ENCODE results near the gene SLC9A5.
A peak's percentile ranks its signal among the peaks of the same experiment; 100 is the strongest.

SLC9A5 gene

GRCh38 chr16:67229906-67230808 is 18.6 kb upstream of the SLC9A5 start:
- no peak for DNase-seq (ENCODE audit: low read depth in 1 of 2, low spot score in 1 of 2)
- Histone ChIP-seq H3K4me3 (replicated peaks; ENCODE audit: insufficient read depth, low read length) (no peak overlapping the region), H3K27me3 (ENCODE audit: insufficient read depth, poor library complexity, severe bottlenecking) (no peaks in the 10 kb centered on the region), H3K27ac (replicated peaks) (no peak overlapping the region)
- TF ChIP-seq GABPA (IDR thresholded peaks at IDR 0.05; ENCODE audit: low read depth), result no peak
- TF ChIP-seq POLR2AphosphoS5 (IDR thresholded peaks at IDR 0.05; ENCODE audit: low read depth), result peak; percentile 42; the same call in 1 of the 2 replicates

- no peak overlapping the region for H3K27ac ChIP-seq (replicated peaks)
- no peak for DNase-seq (ENCODE audit: low read depth in 1 of 2, low spot score in 1 of 2)
- TF ChIP-seq, protein P1, sequence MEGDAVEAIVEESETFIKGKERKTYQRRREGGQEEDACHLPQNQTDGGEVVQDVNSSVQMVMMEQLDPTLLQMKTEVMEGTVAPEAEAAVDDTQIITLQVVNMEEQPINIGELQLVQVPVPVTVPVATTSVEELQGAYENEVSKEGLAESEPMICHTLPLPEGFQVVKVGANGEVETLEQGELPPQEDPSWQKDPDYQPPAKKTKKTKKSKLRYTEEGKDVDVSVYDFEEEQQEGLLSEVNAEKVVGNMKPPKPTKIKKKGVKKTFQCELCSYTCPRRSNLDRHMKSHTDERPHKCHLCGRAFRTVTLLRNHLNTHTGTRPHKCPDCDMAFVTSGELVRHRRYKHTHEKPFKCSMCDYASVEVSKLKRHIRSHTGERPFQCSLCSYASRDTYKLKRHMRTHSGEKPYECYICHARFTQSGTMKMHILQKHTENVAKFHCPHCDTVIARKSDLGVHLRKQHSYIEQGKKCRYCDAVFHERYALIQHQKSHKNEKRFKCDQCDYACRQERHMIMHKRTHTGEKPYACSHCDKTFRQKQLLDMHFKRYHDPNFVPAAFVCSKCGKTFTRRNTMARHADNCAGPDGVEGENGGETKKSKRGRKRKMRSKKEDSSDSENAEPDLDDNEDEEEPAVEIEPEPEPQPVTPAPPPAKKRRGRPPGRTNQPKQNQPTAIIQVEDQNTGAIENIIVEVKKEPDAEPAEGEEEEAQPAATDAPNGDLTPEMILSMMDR (IDR thresholded peaks at IDR 0.05; ENCODE audit: insufficient read depth, low read length), result no peak
- TF ChIP-seq REST (IDR thresholded peaks at IDR 0.05; ENCODE audit: insufficient replicate concordance, low read depth) (no peak), GABPA (IDR thresholded peaks at IDR 0.05; ENCODE audit: low read depth) (no peak), SPI1 (IDR thresholded peaks at IDR 0.05; ENCODE audit: borderline replicate concordance, low read depth) (no peak), POLR2AphosphoS5 (IDR thresholded peaks at IDR 0.05; ENCODE audit: low read depth) (no peak)
Observed at GRCh38 chr16:67230809-67231660, 17.7 kb upstream of the SLC9A5 start.

GRCh38 chr16:67233596-67233995 is 15.2 kb upstream of the SLC9A5 start:
- Histone ChIP-seq H3K27ac (replicated peaks) (no peak overlapping the region), H3K27me3 (ENCODE audit: insufficient read depth, poor library complexity, severe bottlenecking) (no peaks in the 10 kb centered on the region), H3K4me3 (replicated peaks; ENCODE audit: insufficient read depth, low read length) (no peak overlapping the region)
- TF ChIP-seq SPI1 (IDR thresholded peaks at IDR 0.05; ENCODE audit: borderline replicate concordance, low read depth) (no peak), GABPA (IDR thresholded peaks at IDR 0.05; ENCODE audit: low read depth) (no peak), REST (IDR thresholded peaks at IDR 0.05; ENCODE audit: insufficient replicate concordance, low read depth) (no peak), POLR2AphosphoS5 (IDR thresholded peaks at IDR 0.05; ENCODE audit: low read depth) (no peak)
- TF ChIP-seq, protein P1 (IDR thresholded peaks at IDR 0.05; ENCODE audit: insufficient read depth, low read length), result no peak
- DNase-seq (ENCODE audit: low read depth in 1 of 2, low spot score in 1 of 2), result no peak

More at GRCh38 chr16:67230809-67231660, 17.7 kb upstream of the SLC9A5 start:
- H3K27me3 ChIP-seq (ENCODE audit: insufficient read depth, poor library complexity, severe bottlenecking), result no peaks in the 10 kb centered on the region
- no peak overlapping the region for H3K4me3 ChIP-seq (replicated peaks; ENCODE audit: insufficient read depth, low read length)

DNA sequence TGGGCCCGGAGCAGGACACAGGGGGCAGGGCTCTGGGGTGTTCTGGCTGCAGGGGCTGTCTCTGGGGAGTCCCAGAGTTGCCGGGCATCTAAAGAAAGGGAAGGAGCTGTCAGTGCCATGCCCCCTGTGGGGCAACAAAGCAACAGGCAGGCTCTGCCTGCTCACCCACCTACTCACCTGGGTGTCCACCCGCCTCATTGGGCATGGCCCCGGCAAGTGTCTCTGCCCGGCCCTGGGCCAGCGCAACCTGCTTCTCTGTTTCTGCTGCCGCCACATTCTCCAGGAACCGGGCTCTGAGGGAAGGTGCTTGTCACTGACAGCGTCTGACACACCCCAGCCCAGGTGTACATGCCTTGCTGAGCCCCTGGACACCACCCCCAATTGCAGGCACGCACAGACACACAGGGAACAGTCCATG is 14.6 kb upstream of the SLC9A5 start:
- H3K4me3 ChIP-seq (replicated peaks; ENCODE audit: insufficient read depth, low read length), result no peak overlapping the region
- TF ChIP-seq POLR2AphosphoS5 (IDR thresholded peaks at IDR 0.05; ENCODE audit: low read depth) (no peak), SPI1 (IDR thresholded peaks at IDR 0.05; ENCODE audit: borderline replicate concordance, low read depth) (no peak), REST (IDR thresholded peaks at IDR 0.05; ENCODE audit: insufficient replicate concordance, low read depth) (no peak), GABPA (IDR thresholded peaks at IDR 0.05; ENCODE audit: low read depth) (no peak)
- TF ChIP-seq, protein P1 (IDR thresholded peaks at IDR 0.05; ENCODE audit: insufficient read depth, low read length), result no peak
- H3K27ac ChIP-seq (replicated peaks), result no peak overlapping the region
- DNase-seq (ENCODE audit: low read depth in 1 of 2, low spot score in 1 of 2), result no peak
- no peaks in the 10 kb centered on the region for H3K27me3 ChIP-seq (ENCODE audit: insufficient read depth, poor library complexity, severe bottlenecking)

Measured in HL-60 (cell line).